Stomach smooth muscle (tissue), 2 donors: ENCODE data around the gene RAB9B.

Experiments used
- H3K27ac ChIP-seq: one replicate; pipeline ENCODE4 v1.7.0; 2013; ENCODE audit warnings: mild to moderate bottlenecking, low read length, inconsistent platforms
- H3K27me3 ChIP-seq, 2 donors: one replicate each; pipeline ENCODE4 v1.7.0; 2013; ENCODE audit warnings: low read length in 2 of 2; ENCODE audit not compliant: insufficient read depth in 2 of 2, control insufficient read depth in 1 of 2
- H3K36me3 ChIP-seq, 2 donors: one replicate each; pipeline ENCODE4 v1.7.0; 2013; ENCODE audit warnings: low read length in 2 of 2; ENCODE audit not compliant: control insufficient read depth in 2 of 2, insufficient read depth in 2 of 2
- H3K4me1 ChIP-seq: one replicate; pipeline ENCODE4 v1.7.0; 2013; ENCODE audit warnings: low read length; ENCODE audit not compliant: control insufficient read depth, insufficient read depth
- H3K4me3 ChIP-seq, 2 donors: one replicate each; pipeline ENCODE4 v1.7.0; 2013; ENCODE audit warnings: low read length in 2 of 2
- H3K9ac ChIP-seq, 2 donors: one replicate each; pipeline ENCODE4 v1.7.0; 2013; ENCODE audit warnings: low read length in 2 of 2, mild to moderate bottlenecking in 1 of 2
- H3K9me3 ChIP-seq, 2 donors: one replicate each; pipeline ENCODE4 v1.7.0; 2013; ENCODE audit warnings: low read length in 2 of 2; ENCODE audit not compliant: control insufficient read depth in 2 of 2
- donor health status: healthy.
- donor health status: Pancreatic carcinoma.

RAB9B gene

DNA sequence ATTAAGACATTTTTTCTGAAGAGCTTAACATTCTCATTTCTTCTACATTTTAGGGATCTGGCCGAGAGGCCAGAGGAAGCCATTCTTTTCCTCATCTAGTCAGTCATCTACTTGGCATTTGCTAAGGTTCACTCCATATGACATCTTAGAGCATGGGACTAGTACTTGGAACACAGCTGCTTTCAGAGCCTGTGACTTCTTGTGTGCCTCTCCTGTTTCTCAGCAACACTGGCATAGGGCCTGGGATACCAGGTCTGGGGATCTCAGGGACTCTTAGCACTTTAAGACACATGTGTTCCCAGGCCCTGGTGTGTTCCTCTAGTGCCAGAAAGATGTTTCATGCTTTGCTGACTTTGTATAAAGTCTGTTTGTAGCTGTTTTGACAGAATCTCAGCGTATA, 48.1 kb downstream of the RAB9B start:
- Histone ChIP-seq H3K27me3 (peaks cover 0 to 4% of the 10 kb centered on the region in 2 donors), H3K9me3 (no peaks in the 10 kb centered on the region), H3K4me3 (no peak overlapping the region), H3K9ac (no peak overlapping the region), H3K27ac (no peak overlapping the region), H3K4me1 (peaks cover 7% of the 10 kb centered on the region), H3K36me3 (no peaks in the 10 kb centered on the region)

DNA sequence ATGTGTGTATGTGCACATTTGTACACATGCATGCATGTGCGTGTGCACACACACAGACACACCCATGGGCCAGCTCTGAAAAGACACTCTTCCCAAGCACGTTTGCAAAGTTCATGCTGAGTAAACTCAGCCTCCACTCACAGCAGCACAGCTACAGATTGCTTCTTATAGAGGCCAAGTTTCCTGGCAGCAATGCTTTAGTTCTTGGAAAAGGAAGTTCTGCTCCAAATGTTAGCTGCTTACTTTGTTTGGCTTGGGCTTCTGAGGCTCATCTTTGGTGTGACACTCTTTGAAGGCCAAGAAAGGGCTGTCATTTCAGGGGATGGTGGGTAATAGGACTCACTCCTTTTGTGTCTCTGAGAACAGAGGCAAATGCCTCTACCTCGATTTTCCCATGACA, 48.9 kb downstream of the RAB9B start:
- Histone ChIP-seq H3K27ac (no peak overlapping the region), H3K9me3 (no peaks in the 10 kb centered on the region), H3K27me3 (peaks cover 0 to 4% of the 10 kb centered on the region in 2 donors), H3K4me3 (no peak overlapping the region), H3K4me1 (peaks cover 9% of the 10 kb centered on the region), H3K9ac (no peak overlapping the region), H3K36me3 (no peaks in the 10 kb centered on the region)

DNA sequence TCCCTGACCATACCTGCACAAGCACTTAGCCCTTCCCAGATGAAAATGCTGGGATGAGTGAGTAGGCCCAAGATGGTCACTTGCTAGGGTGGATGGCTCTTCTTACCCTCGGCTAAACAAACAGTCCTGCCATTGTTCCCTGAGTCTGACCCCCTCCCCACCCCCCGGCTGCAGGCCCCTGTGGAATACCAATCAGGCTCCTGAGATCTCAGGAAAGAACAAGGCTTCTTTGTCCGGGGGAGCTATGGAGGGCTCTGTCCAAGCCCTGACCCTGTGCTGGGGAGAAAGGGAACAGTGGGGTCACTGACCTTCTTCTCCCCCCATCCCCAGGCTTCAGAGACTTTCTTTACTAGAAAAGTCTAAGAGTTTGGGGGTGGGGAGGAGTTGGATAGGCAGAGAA, 49.4 kb downstream of the RAB9B start:
- peaks cover 9% of the 10 kb centered on the region for H3K4me1 ChIP-seq
- H3K27ac ChIP-seq = no peak overlapping the region

DNA sequence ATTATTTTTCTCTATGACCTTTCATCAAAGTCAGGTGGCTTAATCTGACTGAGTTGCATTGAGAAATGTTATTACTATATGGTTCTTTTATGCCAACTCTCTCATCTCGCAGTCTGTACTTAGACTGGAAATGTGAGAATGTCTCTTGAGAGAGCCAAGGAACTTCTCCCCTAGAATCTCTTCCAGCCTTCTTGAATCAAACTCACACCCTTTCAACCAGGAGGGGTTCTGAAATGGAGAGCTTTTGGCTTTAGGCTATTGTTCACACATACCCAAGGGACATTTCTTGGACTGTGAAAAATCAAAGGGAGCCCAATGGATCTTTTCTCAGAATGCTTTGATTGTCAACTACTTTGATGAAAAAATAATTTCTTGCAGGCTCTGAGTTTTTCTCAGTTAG, 50.4 kb downstream of the RAB9B start:
- Histone ChIP-seq H3K9me3 (no peaks in the 10 kb centered on the region), H3K4me1 (peaks cover 9% of the 10 kb centered on the region), H3K9ac (no peak overlapping the region), H3K36me3 (no peaks in the 10 kb centered on the region), H3K4me3 (no peak overlapping the region), H3K27ac (no peak overlapping the region), H3K27me3 (peaks cover 0 to 12% of the 10 kb centered on the region in 2 donors)

More for the DNA sequence above, 49.4 kb downstream of the RAB9B start:
- Histone ChIP-seq H3K9ac (no peak overlapping the region), H3K36me3 (no peaks in the 10 kb centered on the region), H3K27me3 (peaks cover 0 to 6% of the 10 kb centered on the region in 2 donors), H3K9me3 (no peaks in the 10 kb centered on the region), H3K4me3 (no peak overlapping the region)

DNA sequence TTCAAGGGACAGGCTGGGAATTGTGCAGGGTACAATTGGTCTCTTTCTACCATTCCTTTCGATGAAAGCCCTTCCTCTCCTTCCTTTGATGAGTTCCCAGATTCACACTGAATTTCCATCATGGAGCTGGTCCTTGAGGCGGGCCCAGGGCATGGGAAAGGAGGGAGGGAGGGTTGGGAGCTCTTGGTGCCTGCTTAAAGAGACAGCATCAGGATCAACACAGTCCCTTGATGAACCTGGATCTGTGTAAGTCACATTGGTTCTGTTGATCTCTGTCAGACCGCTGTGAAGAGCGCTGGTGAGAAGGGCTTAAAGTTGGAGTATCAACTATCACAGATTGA, 51.0 kb downstream of the RAB9B start:
- H3K27ac ChIP-seq = no peak overlapping the region
- no peaks in the 10 kb centered on the region for H3K9me3 ChIP-seq
- no peaks in the 10 kb centered on the region for H3K36me3 ChIP-seq
- H3K9ac ChIP-seq = no peak overlapping the region
- H3K4me1 ChIP-seq = peaks cover 9% of the 10 kb centered on the region
- peaks cover 0 to 12% of the 10 kb centered on the region in 2 donors for H3K27me3 ChIP-seq
- H3K4me3 ChIP-seq = no peak overlapping the region

DNA sequence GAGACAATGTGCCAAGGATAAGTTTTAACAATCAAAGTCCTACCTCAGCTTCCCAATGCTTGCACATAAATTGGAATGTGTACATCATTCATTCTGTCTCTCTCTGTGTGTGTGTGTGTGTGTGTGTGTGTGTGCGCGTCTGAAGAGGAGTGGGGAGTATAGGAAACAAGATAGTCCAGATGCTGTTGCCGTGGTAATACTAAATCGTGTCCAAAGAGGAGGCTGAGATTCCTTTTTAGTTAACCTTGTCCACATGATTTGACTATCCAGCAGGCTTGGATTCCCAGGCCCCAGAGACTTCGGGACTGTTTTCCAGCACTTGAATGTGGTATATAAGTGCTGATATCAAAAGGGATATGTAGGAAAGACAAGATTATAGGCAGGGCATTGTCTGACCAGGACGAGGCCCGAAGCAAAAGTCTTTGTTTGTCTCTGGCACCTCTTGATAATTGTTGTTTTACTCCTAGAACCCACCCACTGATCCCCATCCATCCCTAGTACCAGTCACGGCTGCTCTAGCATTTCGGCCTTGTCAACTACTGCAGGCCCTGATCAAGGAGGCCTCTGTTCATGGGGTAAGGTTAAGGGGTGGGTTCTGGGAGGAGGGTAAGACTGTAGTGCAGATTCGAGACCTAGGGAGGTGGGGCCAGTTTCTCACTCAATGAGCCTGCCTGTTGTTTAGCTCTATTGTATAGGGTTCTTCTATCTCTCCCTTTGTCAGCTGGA, 51.6 kb downstream of the RAB9B start:
- no peaks in the 10 kb centered on the region for H3K36me3 ChIP-seq
- no peaks in the 10 kb centered on the region for H3K9me3 ChIP-seq
- H3K27ac ChIP-seq = no peak overlapping the region
- no peak overlapping the region for H3K9ac ChIP-seq
- peaks cover 0 to 11% of the 10 kb centered on the region in 2 donors for H3K27me3 ChIP-seq
- H3K4me3 ChIP-seq = no peak overlapping the region
- peaks cover 9% of the 10 kb centered on the region for H3K4me1 ChIP-seq

DNA sequence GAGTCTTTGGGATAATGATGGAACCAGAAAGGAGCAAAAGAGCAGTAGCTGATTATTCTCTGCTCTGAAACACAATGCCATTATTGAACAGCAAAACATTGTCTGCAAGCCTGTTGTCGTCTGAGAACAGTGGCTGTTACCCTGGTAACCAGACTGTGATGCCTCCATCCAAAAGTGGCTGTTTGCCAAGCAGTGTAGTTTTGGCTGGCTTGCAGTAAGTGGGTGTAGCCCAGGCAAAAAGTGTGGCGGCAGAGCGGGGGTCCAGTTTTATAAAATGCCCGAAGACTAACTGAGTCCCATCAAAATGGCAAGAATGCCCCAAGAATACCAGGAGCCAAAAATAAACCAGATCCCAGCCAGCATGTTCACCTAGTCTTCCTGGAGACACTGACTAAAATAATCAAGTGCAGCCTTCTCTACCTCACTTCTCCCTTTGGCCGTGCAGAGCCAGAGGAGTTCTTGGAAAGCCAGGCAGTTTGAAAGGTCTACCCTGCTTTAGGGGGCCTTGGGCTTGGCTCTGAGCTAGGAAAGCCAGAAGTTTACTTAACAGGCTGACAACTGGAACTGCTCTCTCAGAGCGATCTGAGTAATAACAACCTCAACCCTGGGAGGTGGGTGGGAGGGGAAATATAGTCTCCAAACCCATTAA, 52.8 kb downstream of the RAB9B start:
- H3K36me3 ChIP-seq = no peaks in the 10 kb centered on the region
- peaks cover 0 to 14% of the 10 kb centered on the region in 2 donors for H3K27me3 ChIP-seq
- no peak overlapping the region for H3K27ac ChIP-seq
- no peaks in the 10 kb centered on the region for H3K9me3 ChIP-seq
- H3K4me3 ChIP-seq = peak overlapping the region in 1 of 2 donors; percentile 15
- no peak overlapping the region for H3K9ac ChIP-seq
- H3K4me1 ChIP-seq = peaks cover 9% of the 10 kb centered on the region

DNA sequence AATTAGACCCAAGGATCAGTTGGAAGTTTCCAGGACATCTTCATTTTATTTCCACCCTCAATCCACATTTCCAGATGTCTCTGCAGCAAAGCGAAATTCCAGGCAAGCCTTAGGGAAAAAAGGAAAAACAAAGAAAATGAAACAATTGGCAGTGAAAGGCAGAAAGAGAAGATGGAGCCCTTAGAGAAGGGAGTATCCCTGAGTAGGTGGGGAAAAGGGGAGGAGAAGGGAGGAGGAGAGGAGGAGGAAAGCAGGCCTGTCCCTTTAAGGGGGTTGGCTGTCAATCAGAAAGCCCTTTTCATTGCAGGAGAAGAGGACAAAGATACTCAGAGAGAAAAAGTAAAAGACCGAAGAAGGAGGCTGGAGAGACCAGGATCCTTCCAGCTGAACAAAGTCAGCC, 55.5 kb downstream of the RAB9B start, which contains the start of gene PLP1:
PLP1 (plus strand) TSS at position 295 of the 400 bp plus-strand sequence. CDS start 156 bp downstream, outside the sequence.
- Histone ChIP-seq H3K9ac (no peak within 1 kb of the TSS), H3K9me3 (no peaks in the 10 kb centered on the region), H3K4me3 (no peak within 1 kb of the TSS), H3K27ac (no peak within 1 kb of the TSS), H3K27me3 (peaks cover 0 to 16% of the 10 kb centered on the region in 2 donors), H3K36me3 (no peaks in the 10 kb centered on the region), H3K4me1 (peaks cover 9% of the 10 kb centered on the region)

DNA sequence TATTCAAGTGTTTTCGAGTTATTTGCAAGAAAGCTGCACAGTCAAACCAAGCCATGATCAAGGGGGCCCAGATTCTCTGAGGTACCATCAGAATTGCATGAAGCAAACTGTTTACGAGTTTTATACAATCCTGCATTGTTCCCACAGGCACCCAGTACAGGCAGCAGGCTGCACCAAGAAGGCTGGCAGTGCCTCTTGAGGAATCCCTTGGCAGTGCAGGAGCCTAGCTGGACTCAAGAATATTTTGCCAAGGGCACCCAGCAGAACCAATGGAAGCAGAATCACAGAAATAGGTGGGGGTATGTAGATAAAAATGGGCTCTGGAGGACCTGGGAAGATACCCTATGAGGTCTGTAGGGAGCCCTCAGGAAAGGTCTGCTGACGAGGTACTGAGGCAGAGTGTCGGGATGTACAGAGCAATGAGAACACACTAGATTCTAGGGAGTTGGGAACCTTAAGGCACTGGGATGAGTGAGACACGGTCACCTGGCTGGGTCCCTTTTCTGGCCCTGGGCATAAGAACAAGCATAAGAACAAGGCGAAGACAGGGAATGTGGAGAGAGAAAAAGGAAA, 57.9 kb downstream of the RAB9B start:
- peaks cover 0 to 17% of the 10 kb centered on the region in 2 donors for H3K27me3 ChIP-seq
- H3K27ac ChIP-seq = no peak overlapping the region
- H3K4me1 ChIP-seq = peaks cover 4% of the 10 kb centered on the region
- no peaks in the 10 kb centered on the region for H3K36me3 ChIP-seq
- H3K9me3 ChIP-seq = no peaks in the 10 kb centered on the region
- no peak overlapping the region for H3K4me3 ChIP-seq
- no peak overlapping the region for H3K9ac ChIP-seq

DNA sequence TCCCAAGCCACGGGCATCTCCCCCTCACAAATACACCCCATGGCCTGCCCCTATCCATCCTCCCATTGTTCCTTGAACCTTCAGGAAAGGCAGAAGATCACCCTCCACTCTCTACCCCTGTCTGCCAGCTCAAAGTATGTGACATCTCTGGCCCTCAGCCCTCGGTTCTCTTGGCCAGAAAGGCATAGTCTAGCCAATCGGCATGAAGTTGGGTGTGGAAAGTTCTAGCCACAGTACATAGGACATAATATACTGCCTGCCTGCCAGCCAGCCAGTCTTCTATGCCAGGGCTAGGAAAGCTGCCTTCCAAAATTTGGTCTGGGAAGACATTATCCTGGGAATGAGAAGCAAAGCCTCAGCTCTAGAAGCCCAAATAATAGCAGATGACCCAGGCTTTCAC, 58.6 kb downstream of the RAB9B start:
- Histone ChIP-seq H3K27me3 (peaks cover 0 to 21% of the 10 kb centered on the region in 2 donors), H3K9ac (no peak overlapping the region), H3K4me1 (no peaks in the 10 kb centered on the region), H3K36me3 (no peaks in the 10 kb centered on the region), H3K27ac (no peak overlapping the region), H3K9me3 (no peaks in the 10 kb centered on the region), H3K4me3 (no peak overlapping the region)
